HG03135 (cell line): ENCODE measurements around the gene TTC28.

Experiments
- ATAC-seq: cut with Tn5 transposase; IDR thresholded peaks from one replicate; pipeline ENCODE4 v1.9.1; 2021; ENCODE audit warnings: mild to moderate bottlenecking, moderate library complexity; ENCODE audit not compliant: unreplicated experiment

The TTC28 gene

DNA sequence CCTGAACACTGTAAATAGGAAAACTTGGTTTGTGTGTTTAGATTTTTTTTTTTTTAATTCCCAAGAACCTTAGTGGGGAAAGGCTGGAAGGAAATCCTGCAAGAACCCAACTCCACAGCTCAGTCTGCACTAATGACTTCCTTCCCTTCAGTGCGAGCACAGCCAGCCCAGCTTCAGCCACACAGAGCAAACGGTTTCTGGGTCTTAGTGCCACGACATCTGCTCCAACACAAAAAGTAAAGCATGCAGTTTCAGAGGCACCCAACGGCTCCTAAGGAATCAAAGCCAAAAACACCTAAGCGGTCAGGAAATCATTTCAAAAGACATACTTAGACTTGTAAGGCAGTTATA lies 236.1 kb downstream of the TTC28 start:
- ATAC-seq = no peak

DNA sequence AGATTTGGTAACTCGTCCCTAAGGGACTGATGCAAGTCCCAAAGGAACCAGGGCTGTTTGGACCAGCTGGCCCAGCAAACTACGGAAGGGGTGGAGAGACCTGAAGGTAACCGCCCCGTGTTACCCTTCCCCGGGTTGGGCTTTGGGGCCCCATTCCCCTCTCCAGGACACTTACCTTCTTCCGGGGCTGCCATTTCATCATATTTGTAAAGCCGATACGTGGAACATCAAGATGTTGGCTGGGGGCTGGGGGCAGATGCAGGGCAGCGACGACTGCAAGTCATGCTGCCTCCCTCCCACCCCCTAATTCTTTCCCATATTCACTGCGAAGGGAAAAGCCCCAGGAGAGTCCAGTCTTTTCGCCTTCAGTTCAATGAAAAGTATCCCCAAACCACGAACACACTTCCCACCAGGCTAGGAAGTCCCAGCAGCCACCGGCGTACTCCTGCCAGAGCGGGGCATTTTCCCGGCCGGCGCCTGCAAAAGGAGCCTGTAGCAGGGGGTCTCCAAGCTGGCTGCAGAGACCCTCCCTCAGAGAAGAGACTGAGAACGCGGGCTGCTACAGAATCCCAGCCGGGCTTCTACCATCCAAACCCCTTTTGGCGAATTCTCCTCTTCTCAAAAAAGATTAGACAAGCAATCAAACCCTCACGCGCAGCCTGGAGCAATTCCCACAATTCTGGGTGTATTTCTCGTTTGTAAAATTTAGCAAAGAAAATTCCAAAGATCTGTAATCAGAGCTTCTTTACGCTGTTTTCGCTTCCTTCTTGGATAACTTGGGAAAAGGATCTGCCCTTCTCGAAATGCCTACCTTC lies 236.7 kb downstream of the TTC28 start:
- ATAC-seq = no peak

DNA sequence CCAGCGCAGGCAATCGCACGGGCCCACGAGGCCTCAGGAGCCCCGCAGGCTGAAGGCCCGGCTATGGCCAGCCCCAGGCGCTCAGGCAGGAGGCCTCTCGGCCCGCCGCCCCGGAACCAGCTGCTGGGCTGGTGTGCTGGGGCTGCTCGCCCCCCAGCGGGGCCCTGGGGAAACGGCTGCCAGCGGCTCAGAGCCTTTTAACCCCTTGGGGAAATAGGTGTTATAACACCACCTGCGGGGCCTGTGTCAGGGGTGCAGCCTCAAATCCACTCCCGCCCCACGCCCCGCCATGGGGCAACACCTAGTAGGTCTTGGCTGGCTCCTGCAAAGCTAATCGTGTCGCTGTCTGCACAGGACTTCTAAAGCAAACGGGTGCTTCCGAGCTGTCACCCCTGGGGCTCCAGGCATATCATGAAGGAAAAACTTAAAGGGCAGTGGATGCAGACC lies 237.4 kb downstream of the TTC28 start:
- no peak for ATAC-seq

DNA sequence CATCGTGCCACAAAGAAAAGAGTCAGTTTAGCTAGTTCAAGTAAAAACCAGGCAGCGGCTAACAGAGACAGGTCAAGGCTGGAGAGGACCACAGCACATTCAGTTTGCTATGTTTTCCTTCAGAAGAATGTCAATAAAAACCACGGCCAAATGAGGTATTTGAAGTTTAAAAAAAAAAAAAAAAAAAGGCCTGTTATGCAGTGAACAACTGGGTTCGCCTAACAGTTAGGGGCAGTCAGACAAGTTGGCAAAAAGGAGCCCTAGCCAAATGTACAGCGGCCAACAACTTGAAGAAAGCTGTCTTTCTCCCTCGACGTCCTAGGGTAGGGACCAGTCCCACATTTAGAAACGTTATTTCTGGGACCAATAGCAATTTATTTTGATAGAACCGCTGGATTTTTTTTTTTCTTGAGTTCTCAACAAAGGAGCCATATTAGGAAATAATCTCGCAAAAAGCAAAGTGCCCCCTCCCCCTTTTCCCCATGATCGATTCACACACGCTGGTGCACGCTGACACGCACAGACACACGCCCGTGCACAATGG lies 237.8 kb downstream of the TTC28 start:
- no peak for ATAC-seq

DNA sequence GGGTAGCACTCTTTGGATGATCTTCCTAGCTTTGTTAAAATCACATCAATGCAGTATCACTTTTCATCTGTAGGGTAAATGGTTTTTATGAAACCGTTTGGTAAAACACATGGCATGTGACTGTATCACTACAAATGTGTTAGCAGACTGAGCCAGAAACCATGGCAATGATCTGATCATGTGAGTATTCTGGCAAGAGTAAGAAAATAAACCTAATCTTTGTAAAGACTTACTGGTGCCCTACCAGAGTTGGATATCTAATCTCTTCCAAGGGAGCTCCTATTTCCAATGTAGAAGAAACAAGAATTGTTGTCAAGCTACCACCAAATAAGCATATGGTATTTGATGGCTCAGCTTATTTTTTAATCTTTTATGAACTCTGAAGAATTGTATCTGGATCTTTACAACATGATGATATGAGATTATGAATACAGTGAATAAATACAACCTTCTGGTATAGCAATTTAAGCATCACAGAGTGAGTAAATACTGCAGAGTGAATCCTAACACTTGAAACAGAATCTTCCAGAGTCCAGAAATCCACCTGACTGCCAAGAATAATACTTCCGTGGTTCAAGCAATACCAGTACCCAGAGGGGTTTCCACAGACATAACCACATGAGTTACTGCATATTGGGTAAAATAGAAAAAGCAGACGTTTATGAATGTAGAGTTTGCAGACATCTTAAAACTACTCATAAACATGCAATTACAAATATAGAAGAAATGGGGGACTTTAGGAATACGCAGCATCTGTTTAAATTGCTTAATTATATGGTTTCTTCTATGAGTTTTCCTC lies 238.8 kb downstream of the TTC28 start:
- no peak for ATAC-seq

DNA sequence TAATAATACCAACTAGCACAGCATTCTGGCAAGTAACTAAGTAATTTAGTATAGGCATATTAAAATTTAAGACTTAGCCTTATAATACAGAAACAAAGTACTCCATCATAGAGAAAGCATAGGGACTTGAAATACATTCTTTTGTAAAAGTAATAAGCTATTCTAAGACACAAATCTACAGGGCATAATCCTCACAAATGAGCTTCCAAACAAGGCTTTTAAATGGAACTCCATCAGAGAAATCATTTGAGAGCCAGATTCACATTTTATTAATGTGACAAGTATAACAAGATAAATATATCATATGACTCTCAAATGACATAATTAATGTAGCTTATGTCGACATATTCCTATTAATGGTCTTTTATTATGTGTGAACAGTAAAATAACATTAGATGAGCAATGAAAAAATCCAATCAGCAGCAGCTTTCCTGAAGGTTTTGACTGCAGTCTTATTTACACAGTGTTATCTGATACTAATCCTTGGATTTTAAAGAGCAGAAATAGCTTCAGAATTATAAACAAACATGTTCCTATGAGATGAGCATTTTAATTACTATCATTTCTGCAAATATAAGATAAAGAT lies 241.4 kb downstream of the TTC28 start:
- ATAC-seq = no peak

DNA sequence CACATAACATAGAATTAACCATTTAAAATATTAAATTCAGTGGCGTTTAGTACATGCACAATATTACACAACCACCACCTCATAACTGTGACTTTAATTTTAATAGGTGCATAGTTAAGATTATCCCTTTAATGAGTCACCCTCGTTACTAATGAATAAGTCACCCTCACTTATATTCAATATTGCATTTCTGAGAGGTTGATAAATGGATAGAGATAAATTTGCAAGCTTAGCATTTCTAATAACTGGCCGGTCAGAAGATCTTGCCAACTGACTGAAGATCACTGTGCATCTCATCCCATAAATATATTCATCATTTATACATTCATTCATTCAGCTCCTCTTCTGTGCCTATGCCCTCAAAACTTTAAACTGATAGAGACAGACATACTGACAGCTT lies 243.7 kb downstream of the TTC28 start:
- no peak for ATAC-seq

DNA sequence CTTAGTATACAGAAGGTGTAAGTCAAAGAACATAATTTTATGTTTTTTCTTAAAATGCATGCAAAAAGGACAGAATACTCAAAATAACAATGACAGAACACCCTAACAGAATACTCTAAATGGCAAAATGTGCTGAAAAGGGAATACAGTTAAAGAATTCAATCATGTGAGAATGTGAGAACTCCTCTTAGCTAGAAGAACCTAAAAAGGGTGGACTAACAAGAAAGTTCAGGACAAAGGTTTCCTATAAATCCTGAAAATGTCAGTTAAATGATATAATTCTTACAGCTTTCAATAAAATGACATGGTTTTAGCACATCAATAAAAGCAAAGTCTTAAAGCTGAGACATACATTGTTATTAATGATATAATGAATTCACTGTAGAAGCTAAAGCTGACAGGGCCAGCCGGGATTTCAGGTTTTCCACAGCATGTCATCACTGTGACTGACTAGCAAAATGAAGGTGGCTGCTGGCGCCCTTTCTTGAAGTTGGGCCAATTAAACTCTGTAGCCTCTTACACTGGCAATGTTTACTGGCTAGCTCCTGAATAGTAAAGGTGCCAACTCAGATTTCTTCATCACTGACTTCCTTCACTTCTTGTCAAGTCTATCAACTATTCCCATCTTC lies 244.4 kb downstream of the TTC28 start:
- ATAC-seq = no peak

DNA sequence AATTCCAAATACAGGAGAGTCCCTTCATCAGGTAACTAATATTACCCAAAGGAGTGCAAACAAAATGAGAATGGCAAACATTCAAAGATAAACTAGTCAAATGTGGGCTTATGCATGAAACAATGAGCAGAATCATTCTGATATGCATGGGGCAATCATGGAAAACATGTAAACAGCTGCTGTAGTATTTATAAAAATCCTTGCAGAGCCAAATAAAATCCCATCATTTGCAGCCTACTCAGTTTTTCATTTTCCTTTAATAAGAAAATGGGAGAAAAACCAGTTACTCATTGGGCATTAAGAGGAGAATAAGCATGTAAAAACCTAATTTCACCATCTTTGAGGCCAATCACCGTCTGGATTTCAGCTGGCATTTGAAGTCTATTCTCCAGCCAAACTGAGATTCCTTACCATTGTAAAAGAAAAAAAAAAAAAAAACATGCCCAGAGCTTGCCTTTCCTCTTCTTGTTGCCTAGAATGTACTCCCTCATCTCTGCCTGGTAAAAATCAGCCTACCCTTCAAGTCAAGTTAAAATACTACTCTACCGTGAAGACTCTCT lies 249.1 kb downstream of the TTC28 start:
- ATAC-seq = no peak

DNA sequence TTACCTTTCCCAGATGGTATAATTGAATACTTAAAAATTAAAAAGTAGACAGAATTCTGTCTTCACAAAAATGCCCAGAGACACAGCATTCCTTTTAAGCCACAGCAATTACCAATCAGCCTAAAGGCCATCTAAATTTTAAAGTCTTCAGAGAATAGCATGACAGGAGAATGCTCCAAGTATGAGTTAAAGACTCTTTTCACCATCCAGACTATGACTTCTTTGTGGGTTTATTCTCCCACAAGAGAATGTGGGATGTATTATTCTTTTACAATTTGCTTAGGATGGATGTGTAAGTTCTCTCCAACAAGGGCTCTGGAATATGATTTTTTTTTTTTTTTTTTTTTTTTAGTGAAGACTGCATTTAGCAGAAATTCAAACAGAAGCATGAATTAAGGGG lies 249.9 kb downstream of the TTC28 start:
- no peak for ATAC-seq

DNA sequence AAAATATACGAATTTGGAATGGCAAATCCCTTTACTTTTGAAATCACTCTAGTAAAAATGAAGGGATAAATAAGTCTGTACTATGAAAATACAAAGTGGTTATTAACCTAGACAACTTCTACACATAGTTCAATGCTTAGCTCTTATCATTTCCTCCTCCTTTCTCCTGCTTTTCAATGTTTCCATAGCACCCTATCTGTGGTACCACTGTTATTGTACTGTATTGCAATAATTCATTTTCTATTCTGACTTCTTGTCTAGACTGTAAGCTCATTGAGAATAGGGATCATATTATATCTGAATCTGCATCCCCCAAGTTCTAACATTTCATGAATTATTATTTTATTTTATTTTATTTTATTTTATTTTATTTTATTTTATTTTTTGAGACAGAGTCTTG lies 251.4 kb downstream of the TTC28 start:
- ATAC-seq = no peak

DNA sequence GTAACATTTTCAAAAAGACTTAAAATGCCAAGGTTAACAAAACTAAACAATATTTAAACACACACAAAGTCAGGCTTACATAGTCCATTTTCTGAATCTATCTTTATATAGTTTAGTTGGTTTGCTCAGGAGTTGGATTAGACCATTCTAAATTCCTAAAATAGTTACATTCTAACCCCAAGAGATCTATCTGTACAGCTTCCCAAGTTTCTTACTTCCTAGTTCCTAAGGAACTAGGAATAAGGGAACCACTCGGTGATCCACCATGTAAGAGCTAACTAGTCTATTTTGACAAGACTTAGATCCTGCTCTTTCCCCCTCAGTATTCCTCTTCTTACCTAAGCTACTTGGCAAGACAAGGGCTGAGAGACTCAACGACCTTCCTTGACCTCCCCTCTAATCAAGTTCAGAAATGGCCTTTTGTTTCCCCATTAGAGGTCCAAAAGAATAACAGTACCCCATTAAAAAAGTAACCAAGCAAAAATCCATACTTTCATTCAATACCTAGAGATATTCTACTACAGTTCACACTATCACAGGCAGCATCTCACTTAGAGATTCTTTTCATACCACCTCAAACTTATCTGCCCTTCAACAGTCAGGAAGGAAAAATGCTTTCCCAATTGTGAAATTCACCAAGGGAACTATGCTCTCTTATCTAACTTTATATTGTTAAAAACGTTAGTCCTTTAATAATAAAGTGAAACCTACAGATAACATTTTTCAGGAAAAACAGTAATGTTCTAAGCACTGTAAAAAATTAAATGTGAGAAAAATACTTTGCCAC lies 253.1 kb downstream of the TTC28 start:
- no peak for ATAC-seq

DNA sequence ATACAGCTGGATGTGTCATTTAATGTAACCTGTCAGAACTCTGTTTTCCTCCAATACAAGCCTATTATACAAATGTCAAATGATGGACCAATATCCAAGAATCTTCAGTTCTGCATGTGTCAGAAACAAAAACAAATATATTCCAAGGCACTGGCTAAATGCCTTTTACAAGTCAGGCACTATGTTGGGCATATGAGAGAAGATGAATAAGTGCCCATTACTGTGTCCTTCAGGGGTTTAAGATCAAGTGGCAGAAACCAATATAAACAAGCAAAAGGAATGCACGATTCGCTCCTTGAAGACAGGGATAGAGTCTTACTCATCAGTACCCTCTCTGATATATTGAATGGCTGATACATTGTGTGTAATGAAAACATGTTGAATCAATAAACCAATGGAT lies 254.4 kb downstream of the TTC28 start:
- ATAC-seq = no peak

DNA sequence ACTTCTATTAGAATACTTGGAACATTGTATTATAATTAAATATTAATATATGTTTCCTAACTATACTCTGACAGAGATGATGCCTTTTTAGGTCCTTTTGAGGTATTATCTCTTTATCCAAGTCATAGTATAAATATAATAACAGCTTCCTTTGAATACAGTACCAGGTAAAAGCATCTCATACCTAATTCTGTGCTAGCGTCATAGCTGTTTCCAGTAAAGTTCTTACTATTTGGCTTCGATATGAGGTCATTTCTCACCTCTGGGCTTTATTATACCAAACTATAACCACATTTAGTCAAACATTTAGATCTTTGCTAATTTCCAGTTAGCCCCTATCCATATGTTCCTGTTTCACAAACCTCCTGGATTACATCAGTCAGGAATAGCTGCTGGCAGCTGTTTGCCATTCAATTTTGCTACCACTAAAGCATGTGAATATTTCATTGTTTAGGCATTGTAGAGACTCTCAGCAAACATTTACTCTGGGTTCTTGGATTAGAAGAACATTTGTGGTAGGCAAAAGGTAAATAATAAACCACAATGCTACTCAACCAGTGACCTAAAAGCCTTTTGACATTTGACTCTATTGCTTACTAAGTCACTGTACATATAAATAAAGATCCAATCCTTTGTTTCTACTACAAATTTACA lies 255.1 kb downstream of the TTC28 start:
- no peak for ATAC-seq

DNA sequence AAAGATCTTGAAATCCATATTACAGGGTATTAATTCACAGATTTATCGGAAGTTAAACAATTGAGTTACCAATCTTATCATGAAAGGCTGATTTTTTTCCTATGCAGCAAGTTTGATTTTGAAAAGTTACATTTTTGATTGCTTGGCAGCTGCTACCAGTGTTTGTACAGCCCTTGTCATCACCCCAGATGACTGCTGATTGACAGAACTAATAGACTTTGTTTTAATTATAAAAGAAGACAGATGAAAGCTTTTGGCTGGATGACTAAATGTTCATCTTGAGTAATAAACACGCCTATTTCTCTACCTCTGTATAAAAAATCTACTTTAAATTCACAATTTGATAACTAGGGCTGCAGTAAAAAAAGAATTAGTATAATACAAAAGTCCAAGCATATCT lies 259.7 kb downstream of the TTC28 start:
- no peak for ATAC-seq

DNA sequence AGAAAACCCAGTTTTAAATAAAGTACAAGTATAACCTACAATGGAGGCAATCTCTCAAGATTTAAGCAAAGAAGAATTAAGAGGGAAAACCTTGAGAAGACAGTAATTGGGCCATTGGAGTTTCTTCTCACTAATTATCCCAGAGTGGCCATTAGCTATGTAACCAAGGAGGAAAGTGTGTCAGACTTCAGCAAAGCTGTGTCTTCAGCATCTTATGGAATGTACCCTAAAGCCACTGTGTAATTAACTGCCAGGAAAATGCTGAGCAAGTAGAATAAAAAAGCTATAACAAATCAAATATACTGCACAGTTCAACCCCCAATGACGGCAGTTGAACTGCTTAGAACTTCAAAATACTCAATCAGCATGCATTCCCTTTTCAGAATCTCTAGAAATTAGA lies 261.6 kb downstream of the TTC28 start:
- ATAC-seq = no peak

DNA sequence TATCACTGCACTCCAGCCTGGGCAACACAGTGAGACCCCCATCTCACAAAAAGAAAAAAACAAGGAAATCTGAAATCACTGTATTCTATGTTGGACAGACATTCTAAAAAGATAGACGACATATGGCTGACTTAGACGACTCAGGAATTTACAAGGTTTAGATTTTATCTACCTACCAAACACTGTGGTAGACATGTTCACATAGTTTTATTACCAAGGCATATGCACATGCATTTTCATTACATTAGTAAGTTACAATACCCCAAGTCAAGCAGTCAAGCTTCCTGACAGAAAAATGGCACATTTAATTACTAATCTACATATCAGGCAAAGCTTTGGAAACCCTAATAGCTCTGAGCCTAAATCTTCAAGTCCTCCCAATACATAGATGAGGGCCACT lies 262.2 kb downstream of the TTC28 start:
- ATAC-seq = no peak

DNA sequence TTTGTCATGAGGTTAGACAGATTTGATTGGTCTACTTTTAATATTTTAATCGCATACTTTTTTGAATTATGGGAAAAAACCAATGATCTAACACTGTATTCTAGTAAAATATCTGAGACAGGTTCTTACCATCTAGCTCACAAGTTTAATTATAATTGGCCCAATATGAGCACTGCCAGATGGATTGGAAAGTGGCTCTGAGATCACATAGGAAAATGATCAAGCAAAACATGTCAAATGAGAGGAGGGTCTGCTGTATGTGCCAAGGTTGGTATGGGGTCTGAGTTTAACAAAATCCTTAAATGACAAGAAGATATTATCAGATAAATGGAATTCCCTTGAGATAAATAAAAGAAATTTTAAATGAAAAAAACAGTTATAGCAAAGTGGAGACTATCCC lies 264.7 kb downstream of the TTC28 start:
- ATAC-seq = no peak

DNA sequence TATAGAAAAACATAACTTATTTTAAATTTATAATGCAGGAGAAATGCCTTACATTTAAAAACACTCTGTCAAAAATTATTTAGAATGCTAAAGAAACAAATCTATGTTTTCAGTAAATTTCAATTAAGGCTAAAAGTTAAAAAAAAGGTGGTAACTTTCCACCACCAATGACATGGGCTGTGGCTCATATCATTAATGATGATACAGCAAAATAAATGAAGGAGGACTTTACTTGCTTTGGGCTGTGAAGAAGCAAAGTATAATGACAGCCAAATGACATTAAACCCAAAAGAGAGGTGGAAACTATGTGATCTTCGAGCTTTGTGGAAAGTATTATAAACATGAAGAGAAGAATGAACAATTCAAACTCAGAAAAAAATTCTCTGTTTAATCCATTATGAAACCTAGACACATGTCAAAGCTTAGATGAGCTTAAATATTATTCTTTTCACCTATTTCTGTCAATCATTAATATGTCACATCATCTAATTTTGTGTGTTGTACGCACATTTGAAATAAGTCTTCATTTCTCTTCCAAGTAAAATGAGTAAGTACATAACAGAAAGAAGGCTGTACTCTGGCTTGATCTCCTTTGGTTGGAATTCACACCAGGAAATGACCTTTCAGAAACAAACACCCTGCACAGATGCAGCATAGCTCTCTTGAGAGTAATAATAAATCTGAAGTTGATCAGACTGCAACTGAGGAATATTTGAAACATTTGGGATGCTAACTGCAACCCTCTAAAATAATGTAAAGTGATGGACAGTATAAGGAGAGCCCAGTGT lies 265.8 kb downstream of the TTC28 start:
- no peak for ATAC-seq
